GM18861 (cell line): ENCODE data around the gene LRRC32.

ENCODE experiments used
- ATAC-seq: cut with Tn5 transposase; IDR thresholded peaks from one replicate; pipeline ENCODE4 v1.9.1; 2021; ENCODE audit not compliant: unreplicated experiment

Gene LRRC32

GRCh38 chr11:76664578-76665061 lies 5.9 kb downstream of the LRRC32 start:
- no peak for ATAC-seq

- no peak for ATAC-seq
Observed at GRCh38 chr11:76663912-76664440, 6.6 kb downstream of the LRRC32 start.

- ATAC-seq, result no peak
Observed at GRCh38 chr11:76663486-76663810, 7.1 kb downstream of the LRRC32 start.

- no peak for ATAC-seq
Observed at GRCh38 chr11:76662656-76663485, 7.7 kb downstream of the LRRC32 start.

GRCh38 chr11:76661834-76662434 lies 8.6 kb downstream of the LRRC32 start:
- no peak for ATAC-seq

- no peak for ATAC-seq
Observed at GRCh38 chr11:76661306-76661751, 9.2 kb downstream of the LRRC32 start.

- ATAC-seq, result no peak
Observed at GRCh38 chr11:76660533-76661305, 9.8 kb downstream of the LRRC32 start.

- ATAC-seq, result no peak
Observed at GRCh38 chr11:76659672-76660532, 10.6 kb downstream of the LRRC32 start.

- ATAC-seq, result no peak
Observed at GRCh38 chr11:76658651-76659650, 11.6 kb downstream of the LRRC32 start.

- no peak for ATAC-seq
Observed at GRCh38 chr11:76658231-76658630, 12.3 kb downstream of the LRRC32 start.

GRCh38 chr11:76657187-76658170 lies 13.1 kb downstream of the LRRC32 start:
- no peak for ATAC-seq

GRCh38 chr11:76656571-76657081 lies 13.9 kb downstream of the LRRC32 start:
- ATAC-seq, result no peak

- no peak for ATAC-seq
Observed at GRCh38 chr11:76656050-76656531, 14.5 kb downstream of the LRRC32 start.

- ATAC-seq, result no peak
Observed at GRCh38 chr11:76655501-76656049, 15.0 kb downstream of the LRRC32 start.

GRCh38 chr11:76654980-76655379 lies 15.6 kb downstream of the LRRC32 start:
- no peak for ATAC-seq

GRCh38 chr11:76654298-76654851 lies 16.2 kb downstream of the LRRC32 start:
- no peak for ATAC-seq

GRCh38 chr11:76653674-76654284 lies 16.8 kb downstream of the LRRC32 start:
- no peak for ATAC-seq
